Kidney epithelial cell (primary cell): ENCODE measurements around the gene HLX. TPM values are rescaled to one million over a fixed set of nuclear protein-coding genes. Genes with fewer than 3 reads are reported as not detected.

ENCODE experiments used
- DNase-seq: peaks from one replicate; pipeline ENCODE4 v3.0.0-alpha.2; 2010; ENCODE audit warnings: low read depth
- H3K27me3 ChIP-seq: 2 replicates; pipeline ENCODE4 v1.6.0; 2011; ENCODE audit warnings: low read length; ENCODE audit not compliant: control insufficient read depth, insufficient read depth
- H3K36me3 ChIP-seq: 2 replicates; pipeline ENCODE4 v1.5.1; 2011; ENCODE audit warnings: low read length; ENCODE audit not compliant: control insufficient read depth, insufficient read depth
- H3K4me3 ChIP-seq: 2 replicates; pipeline ENCODE4 v1.5.1; 2011; ENCODE audit warnings: low read depth, mild to moderate bottlenecking, control low read depth, low read length
- CTCF ChIP-seq: IDR thresholded peaks from 2 replicates; pipeline ENCODE4 v1.5.1; 2011; ENCODE audit warnings: mild to moderate bottlenecking, moderate library complexity, low read length, control low read depth, inconsistent platforms; ENCODE audit not compliant: insufficient read depth, poor library complexity, severe bottlenecking
- total RNA-seq: library from RNA; depleted of rRNA; stranded (reverse); fragments of >200 nt; gene quantifications from 2 replicates; pipeline ENCODE4 v1.2.3, GENCODE V29; 2015

HLX gene
- total RNA-seq, 1 donor from 2014 or later = 3.2 TPM

- no peak for TF ChIP-seq CTCF
- Histone ChIP-seq H3K27me3 (peaks cover 10% of the 10 kb centered on the region), H3K4me3 (no peak overlapping the region), H3K36me3 (no peaks in the 10 kb centered on the region)
- no peak for DNase-seq
These were observed 26.7 kb downstream of the HLX start for GRCh38 chr1:220905650-220906560.

DNA sequence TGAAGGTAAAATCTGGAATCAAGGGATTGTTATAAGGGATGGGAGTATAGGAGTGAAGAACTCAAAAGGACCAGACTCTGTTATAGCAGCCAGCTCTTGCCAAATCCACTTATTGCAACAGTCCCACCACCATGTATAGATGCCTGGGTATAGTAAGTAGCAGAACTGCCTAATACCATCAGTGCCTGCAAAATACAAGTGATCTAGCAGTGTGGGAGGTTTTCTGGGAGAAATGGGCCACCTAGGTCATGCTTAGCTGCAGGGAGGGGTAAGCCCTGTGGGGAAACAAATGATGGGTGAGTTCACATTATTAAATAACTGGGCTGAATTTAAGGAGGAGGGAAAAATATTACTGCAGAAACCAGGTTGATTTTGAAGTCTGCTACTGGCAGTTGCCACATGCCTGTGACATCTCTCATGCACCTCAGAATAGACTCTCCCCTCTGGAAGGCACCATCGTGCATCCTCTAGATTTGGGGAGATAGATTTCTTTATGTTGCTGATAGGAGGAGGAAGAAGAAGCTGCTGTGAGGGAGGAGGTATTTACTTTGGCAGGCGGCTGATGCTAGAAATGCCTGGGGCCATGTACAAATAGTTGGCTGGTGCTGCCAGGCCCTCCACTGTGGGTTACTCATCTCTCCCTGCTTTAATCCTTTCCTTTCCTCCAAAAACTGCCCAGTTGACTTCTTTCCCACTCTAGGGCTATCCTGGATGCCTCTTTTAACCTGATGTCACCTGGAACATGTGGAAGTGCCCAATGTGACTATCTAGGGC, 27.5 kb downstream of the HLX start:
- H3K27me3 ChIP-seq = peaks cover 10% of the 10 kb centered on the region
- no peaks in the 10 kb centered on the region for H3K36me3 ChIP-seq
- no peak for DNase-seq
- no peak overlapping the region for H3K4me3 ChIP-seq
- TF ChIP-seq CTCF = no peak

- H3K4me3 ChIP-seq = no peak overlapping the region
- peak; percentile 74 for TF ChIP-seq CTCF
- no peak for DNase-seq
- H3K27me3 ChIP-seq = peaks cover 10% of the 10 kb centered on the region
- H3K36me3 ChIP-seq = no peaks in the 10 kb centered on the region
These were observed 29.5 kb downstream of the HLX start for GRCh38 chr1:220908757-220909156.

DNA sequence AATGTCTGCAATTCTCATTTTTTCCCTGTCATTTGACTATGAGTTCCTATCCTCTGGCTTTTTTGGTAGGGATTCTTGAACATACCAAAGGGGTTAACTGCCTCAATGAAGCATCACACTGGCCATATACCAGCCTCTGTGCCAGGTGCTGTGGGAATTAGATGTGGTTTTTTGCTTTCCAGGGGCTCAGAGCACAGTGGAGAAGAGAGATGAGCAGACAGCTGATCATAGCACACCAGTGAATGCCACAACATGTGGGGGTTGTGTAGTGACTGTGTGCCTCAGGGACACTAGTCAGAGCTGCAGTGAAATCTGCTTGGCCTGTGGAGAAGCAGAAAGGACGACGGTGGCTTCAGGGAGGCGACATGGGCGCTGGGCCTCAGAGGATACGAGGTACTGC, 30.8 kb downstream of the HLX start:
- no peak for DNase-seq
- TF ChIP-seq CTCF = no peak
- peaks cover 5% of the 10 kb centered on the region for H3K27me3 ChIP-seq
- H3K36me3 ChIP-seq = no peaks in the 10 kb centered on the region
- H3K4me3 ChIP-seq = no peak overlapping the region

DNA sequence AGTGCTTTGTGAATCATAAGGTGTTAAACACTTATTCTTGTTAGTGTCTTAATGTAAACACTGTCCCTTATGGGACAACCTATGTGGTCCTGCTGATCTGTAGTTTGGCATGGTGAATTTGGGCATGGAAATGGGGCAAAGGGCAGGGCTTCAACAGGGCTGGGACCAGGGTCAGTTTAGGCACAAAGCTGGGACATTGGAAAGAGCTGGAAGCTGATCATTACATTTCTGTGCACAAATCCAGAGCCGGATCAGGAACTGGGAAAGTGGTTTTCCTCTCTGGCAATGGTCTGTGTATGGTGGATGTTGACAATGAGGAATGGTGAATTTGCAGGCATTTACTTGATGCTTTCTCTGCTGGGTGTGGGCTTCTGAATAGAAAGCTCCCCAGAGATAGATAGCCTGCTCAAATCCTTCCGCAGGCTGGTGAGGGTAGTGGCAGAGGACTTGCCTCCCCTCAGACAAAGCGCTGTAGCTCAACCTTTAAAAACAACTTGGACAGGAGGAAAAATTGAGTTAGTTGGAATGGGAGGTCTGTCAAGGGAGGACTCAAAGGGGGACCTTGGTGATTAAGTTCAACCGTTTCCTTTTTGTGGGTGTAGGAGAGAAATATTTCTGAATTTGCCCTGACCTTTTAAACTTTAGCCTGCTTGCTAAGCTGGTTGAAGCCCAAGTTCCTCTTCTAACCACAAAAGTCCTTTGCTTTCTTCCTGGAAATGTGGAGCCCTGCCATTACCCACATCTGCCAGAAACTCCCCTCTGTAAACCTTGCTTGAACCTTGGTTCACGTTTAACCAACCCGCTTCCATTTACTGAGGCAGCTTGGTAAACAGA, 35.3 kb downstream of the HLX start:
- no peak for TF ChIP-seq CTCF

More for the DNA sequence above, 35.3 kb downstream of the HLX start:
- Histone ChIP-seq H3K4me3 (no peak overlapping the region), H3K36me3 (no peaks in the 10 kb centered on the region), H3K27me3 (no peaks in the 10 kb centered on the region)
- DNase-seq = no peak
